H9 (cell line): Measurements from ENCODE around the gene MAPK8. TPM values are rescaled to one million over a fixed set of nuclear protein-coding genes. Genes with fewer than 3 reads are reported as not detected.

Experiments used
- DNase-seq: peaks from one replicate; pipeline ENCODE4 v3.0.0-alpha.2; 2017
- H2AFZ ChIP-seq: one replicate; pipeline ENCODE4 v1.6.1; 2013; ENCODE audit warnings: mild to moderate bottlenecking, low read length, control low read depth, moderate library complexity
- H2AK5ac ChIP-seq: 2 replicates; pipeline ENCODE4 v1.6.1; 2013; ENCODE audit warnings: low read length, control low read depth, mixed read lengths; ENCODE audit not compliant: insufficient read length
- H2BK120ac ChIP-seq: one replicate; pipeline ENCODE4 v1.6.1; 2013; ENCODE audit warnings: low read depth, mild to moderate bottlenecking, low read length, control low read depth, inconsistent platforms; ENCODE audit not compliant: poor library complexity, severe bottlenecking
- H2BK12ac ChIP-seq: 2 replicates; pipeline ENCODE4 v1.6.1; 2013; ENCODE audit warnings: low read length, control low read depth, mixed read lengths, low read depth; ENCODE audit not compliant: insufficient read length
- H2BK15ac ChIP-seq: 2 replicates; pipeline ENCODE4 v1.6.1; 2013; ENCODE audit warnings: low read depth, low read length, control low read depth
- H2BK20ac ChIP-seq: one replicate; pipeline ENCODE4 v1.6.1; 2013; ENCODE audit warnings: low read depth, mild to moderate bottlenecking, low read length, control low read depth, inconsistent platforms; ENCODE audit not compliant: poor library complexity, severe bottlenecking
- H2BK5ac ChIP-seq: 2 replicates; pipeline ENCODE4 v1.6.1; 2013; ENCODE audit warnings: low read length, control low read depth, mixed read lengths; ENCODE audit not compliant: insufficient read length
- H3K14ac ChIP-seq: 2 replicates; pipeline ENCODE4 v1.6.1; 2013; ENCODE audit warnings: low read length, control low read depth; ENCODE audit not compliant: insufficient read depth
- H3K18ac ChIP-seq: 2 replicates; pipeline ENCODE4 v1.6.1; 2013; ENCODE audit warnings: low read depth, mild to moderate bottlenecking, mixed read lengths, low read length, control low read depth; ENCODE audit not compliant: insufficient read length
- H3K23ac ChIP-seq: 2 replicates; pipeline ENCODE4 v1.6.1; 2013; ENCODE audit warnings: low read length, control low read depth, mixed read lengths, low read depth; ENCODE audit not compliant: insufficient read length
- H3K23me2 ChIP-seq: 2 replicates; pipeline ENCODE4 v1.6.1; 2013; ENCODE audit warnings: low read depth, mild to moderate bottlenecking, mixed read lengths, low read length, control low read depth; ENCODE audit not compliant: insufficient read length, poor library complexity, severe bottlenecking
- H3K27ac ChIP-seq: 2 replicates; pipeline ENCODE4 v1.5.1; 2013; ENCODE audit warnings: low read length, control low read depth, mixed read lengths, low read depth; ENCODE audit not compliant: insufficient read length
- H3K27me3 ChIP-seq: 2 replicates; pipeline ENCODE4 v1.6.1; 2013; ENCODE audit warnings: low read length, control low read depth, inconsistent platforms; ENCODE audit not compliant: insufficient read depth
- H3K4ac ChIP-seq: 2 replicates; pipeline ENCODE4 v1.6.1; 2013; ENCODE audit warnings: low read depth, mild to moderate bottlenecking, control low read depth, inconsistent platforms, low read length, moderate library complexity
- H3K4me1 ChIP-seq: 2 replicates; pipeline ENCODE4 v1.6.1; 2013; ENCODE audit warnings: low read length, control low read depth, inconsistent platforms; ENCODE audit not compliant: insufficient read depth
- H3K4me2 ChIP-seq: 2 replicates; pipeline ENCODE4 v1.6.1; 2013; ENCODE audit warnings: low read length, control low read depth, mixed read lengths; ENCODE audit not compliant: insufficient read length, insufficient read depth
- H3K56ac ChIP-seq: 2 replicates; pipeline ENCODE4 v1.6.1; 2013; ENCODE audit warnings: low read depth, mild to moderate bottlenecking, mixed read lengths, low read length, control low read depth; ENCODE audit not compliant: insufficient read length
- H3K79me1 ChIP-seq: 2 replicates; pipeline ENCODE4 v1.6.1; 2013; ENCODE audit warnings: low read depth, mild to moderate bottlenecking, moderate library complexity, low read length, control low read depth, inconsistent platforms; ENCODE audit not compliant: insufficient read depth, poor library complexity, severe bottlenecking
- H3K79me2 ChIP-seq: 2 replicates; pipeline ENCODE4 v1.6.1; 2013; ENCODE audit warnings: low read length, control low read depth, inconsistent platforms; ENCODE audit not compliant: insufficient read depth
- H3K9ac ChIP-seq: 2 replicates; pipeline ENCODE4 v1.6.1; 2013; ENCODE audit warnings: low read length, control low read depth, mixed read lengths; ENCODE audit not compliant: insufficient read length; ENCODE audit errors: extremely low read depth
- H3K9me3 ChIP-seq: one replicate; pipeline ENCODE4 v1.6.1; 2013; ENCODE audit warnings: low read depth, low read length, inconsistent platforms; ENCODE audit not compliant: control insufficient read depth
- H3T11ph ChIP-seq: one replicate; pipeline ENCODE4 v1.6.1; 2013; ENCODE audit warnings: mild to moderate bottlenecking, low read length, control low read depth, inconsistent platforms
- H4K20me1 ChIP-seq: one replicate; pipeline ENCODE4 v1.6.1; 2013; ENCODE audit not compliant: control insufficient read depth, insufficient read length, insufficient read depth
- H4K5ac ChIP-seq: 2 replicates; pipeline ENCODE4 v1.6.1; 2013; ENCODE audit warnings: low read depth, mild to moderate bottlenecking, mixed read lengths, low read length, control low read depth; ENCODE audit not compliant: insufficient read length
- H4K8ac ChIP-seq: replicated peaks from 2 replicates; pipeline ENCODE4 v1.6.1; 2013; ENCODE audit warnings: low read length, control low read depth, mixed read lengths, low read depth; ENCODE audit not compliant: insufficient read length
- H4K91ac ChIP-seq: 2 replicates; pipeline ENCODE4 v1.6.1; 2013; ENCODE audit warnings: low read depth, mild to moderate bottlenecking, moderate library complexity, mixed read lengths, low read length, control low read depth; ENCODE audit not compliant: insufficient read length
- H3K27ac Mint-ChIP-seq, 3 experiments: 2 replicates in 2 of 3; 3 replicates in 1 of 3; pipeline ENCODE4 v1.8.0; 2020 to 2021; ENCODE audit warnings: mixed read lengths in 3 of 3, mild to moderate bottlenecking in 1 of 3, moderate library complexity in 1 of 3
- H3K27me3 Mint-ChIP-seq: 2 replicates; pipeline ENCODE4 v1.8.0; 2021; ENCODE audit warnings: low read depth, mild to moderate bottlenecking, moderate library complexity, mixed read lengths
- H3K36me3 Mint-ChIP-seq, 3 experiments: 2 replicates in 2 of 3; 3 replicates in 1 of 3; pipeline ENCODE4 v1.8.0; 2020 to 2021; ENCODE audit warnings: low read depth in 3 of 3, mixed read lengths in 3 of 3; ENCODE audit not compliant: insufficient read depth in 1 of 3
- H3K4me1 Mint-ChIP-seq, 2 experiments: 2 replicates each; pipeline ENCODE4 v1.8.0; 2020; ENCODE audit warnings: mixed read lengths in 2 of 2
- H3K4me3 Mint-ChIP-seq, 2 experiments: 2 replicates in 1 of 2; 3 replicates in 1 of 2; pipeline ENCODE4 v1.8.0; 2020 to 2021; ENCODE audit warnings: mild to moderate bottlenecking in 2 of 2, mixed read lengths in 2 of 2, moderate library complexity in 1 of 2
- H3K9me3 Mint-ChIP-seq, 2 experiments: 2 replicates in 1 of 2; 3 replicates in 1 of 2; pipeline ENCODE4 v1.8.0; 2020; ENCODE audit warnings: mild to moderate bottlenecking in 2 of 2, mixed read lengths in 2 of 2, moderate library complexity in 1 of 2
- CTCF ChIP-seq: fragments of 200-600 bp; sonication (generic); conservative IDR thresholded peaks from 3 replicates; pipeline ENCODE4 v1.8.0; 2021; ENCODE audit warnings: antibody characterized with exemption, mild to moderate bottlenecking
- WGBS: extraction: QIAGEN DNeasy Blood & Tissue Kit; methylation state at CpG from one replicate; pipeline ENCODE4 v1.1.7; 2013; ENCODE audit warnings: missing lambda C conversion rate, low lambda C conversion rate, mixed read lengths; ENCODE audit not compliant: insufficient read length; ENCODE audit errors: extremely low coverage; 5-methylcytosine and 5-hydroxymethylcytosine counted together
- total RNA-seq: library from RNA; stranded (reverse); gene quantifications from 2 replicates; pipeline ENCODE4 v1.2.1, GENCODE V29; 2021

MAPK8 gene
- total RNA-seq, 1 experiment from 2014 or later: 52.0 TPM

- Mint-ChIP-seq H3K36me3 (peaks cover 7 to 26% (median 11%) of the 10 kb centered on the region in 3 experiments), H3K27ac (no peak overlapping the region), H3K4me1 (peaks cover 9 to 11% of the 10 kb centered on the region in 2 experiments), H3K9me3 (peaks cover 17 to 40% of the 10 kb centered on the region in 2 experiments), H3K4me3 (no peak overlapping the region), H3K27me3 (no peaks in the 10 kb centered on the region)
- Histone ChIP-seq H2AK5ac (no peak overlapping the region), H3K23ac (no peak overlapping the region), H3T11ph (no peak overlapping the region), H2BK120ac (no peak overlapping the region), H3K27me3 (no peaks in the 10 kb centered on the region), H3K79me1 (no peaks in the 10 kb centered on the region), H3K14ac (no peak overlapping the region), H3K79me2 (peaks cover 2% of the 10 kb centered on the region), H2AFZ (no peak overlapping the region), H3K23me2 (no peaks in the 10 kb centered on the region), H3K4me1 (peaks cover 2% of the 10 kb centered on the region; the same call in 1 of the 2 replicates), H3K4ac (no peak overlapping the region), H4K91ac (no peak overlapping the region), H3K4me2 (no peak overlapping the region), H2BK5ac (no peak overlapping the region), H3K56ac (no peak overlapping the region), H3K9me3 (no peaks in the 10 kb centered on the region), H3K27ac (no peak overlapping the region), H4K20me1 (no peaks in the 10 kb centered on the region), H2BK15ac (no peak overlapping the region), H3K18ac (no peak overlapping the region), H2BK12ac (no peak overlapping the region), H2BK20ac (no peak overlapping the region), H4K5ac (no peak overlapping the region), H4K8ac (no peak overlapping the region), H3K9ac (no peak overlapping the region)
- no CpG with 5 or more reads among the region's 3 CpGs for WGBS
- no peak for DNase-seq
- no peak for TF ChIP-seq CTCF
These were observed 72.2 kb downstream of the MAPK8 start for GRCh38 chr10:48378675-48379074.
